Body of pancreas (tissue), 4 donors: ENCODE results near the gene CTIF. TPM values are rescaled to one million over a fixed set of nuclear protein-coding genes. Genes with fewer than 3 reads are reported as not detected.

Experiments used
- ATAC-seq: fragments of 150-250 bp; one replicate; pipeline ENCODE4 v1.9.1; 2016
- DNase-seq, 4 donors: peaks; one replicate each; pipeline ENCODE4 v3.0.0-alpha.2; 2019
- H3K27ac ChIP-seq, 4 donors: fragments of 200-600 bp; sonication (generic); 1 replicate in 3 of 4; 2 replicates in 1 of 4; pipeline versions ENCODE4 v1.5.1 to v1.6.1; 2016 to 2019; ENCODE audit warnings: mild to moderate bottlenecking in 1 of 4, mixed read lengths in 1 of 4, moderate library complexity in 1 of 4
- H3K27me3 ChIP-seq, 2 donors: fragments of 200-600 bp; sonication (generic); one replicate each; pipeline ENCODE4 v1.6.0; 2016; ENCODE audit warnings: mild to moderate bottlenecking in 1 of 2
- H3K36me3 ChIP-seq, 2 donors: fragments of 200-600 bp; sonication (generic); replicated peaks in 1 of 2; 2 replicates each; pipeline ENCODE4 v1.5.1; 2016; ENCODE audit warnings: low read depth in 2 of 2; ENCODE audit not compliant: insufficient read depth in 1 of 2
- H3K4me1 ChIP-seq: fragments of 200-600 bp; sonication (generic); one replicate; pipeline ENCODE4 v1.6.0; 2016
- H3K4me3 ChIP-seq, 2 donors: fragments of 200-600 bp; sonication (generic); 1 replicate in 1 of 2; 2 replicates in 1 of 2; pipeline ENCODE4 v1.5.1; 2016 to 2019
- H3K9me3 ChIP-seq, 3 donors: fragments of 200-600 bp; sonication (generic); 1 replicate in 2 of 3; 2 replicates in 1 of 3; pipeline ENCODE4 v1.5.1; 2016
- CTCF ChIP-seq, 7 experiments: fragments of 450-650 bp in 4 of 7; fragments of 200-600 bp in 3 of 7; sonication (generic) in 3 of 7; IDR thresholded peaks; one replicate each; pipeline ENCODE4 v1.5.1; 2016 to 2019; ENCODE audit warnings: antibody characterized with exemption in 7 of 7
- POLR2A ChIP-seq, 3 donors: fragments of 450-650 bp; IDR thresholded peaks; one replicate each; pipeline ENCODE4 v1.6.1; 2016; ENCODE audit warnings: antibody characterized with exemption in 3 of 3, mild to moderate bottlenecking in 2 of 3
- WGBS, 2 donors: methylation state at CpG; one replicate each; pipeline ENCODE4 v1.1.5; 2017; 5-methylcytosine and 5-hydroxymethylcytosine counted together
- intact Hi-C: fragments of 100-400 bp; cut with DNase I; formaldehyde crosslinking; loops from one replicate; pipeline ENCODE4 v1.15.1; 2023
- total RNA-seq, 2 donors: library from RNA; depleted of rRNA; stranded (reverse); fragments of >200 nt; gene quantifications; one replicate each; pipeline ENCODE4 v1.1.0, GENCODE V29; 2016

Gene CTIF
- total RNA-seq, 2 donors from 2014 or later, result 18.7 to 24.4 TPM

- no peaks in the 10 kb centered on the region for H3K27me3 ChIP-seq
- ATAC-seq (peak; percentile 43), DNase-seq (no peak)
- TF ChIP-seq CTCF (IDR thresholded peaks at IDR 0.05), result no peak
- no peak for TF ChIP-seq POLR2A (IDR thresholded peaks at IDR 0.05)
- H3K4me1 ChIP-seq, result no peaks in the 10 kb centered on the region
- H3K9me3 ChIP-seq, result no peaks in the 10 kb centered on the region
- intact Hi-C loops, result no loop called here
- H3K36me3 ChIP-seq, result no peaks in the 10 kb centered on the region
- peak overlapping the region in 1 of 4 donors; percentile 14 for H3K27ac ChIP-seq
- WGBS, 2 donors, result 80 to 90% methylated on average over 6 to 10 of the region's 13 CpGs
- no peak overlapping the region for H3K4me3 ChIP-seq
Measured at GRCh38 chr18:48848641-48849143, 309.9 kb downstream of the CTIF start.

- peak; percentile 13 for ATAC-seq
- WGBS, 2 donors, result 77 to 79% methylated on average over 12 to 15 of the region's 17 CpGs
- Histone ChIP-seq H3K27ac (peak overlapping the region in 2 of 4 donors; percentile 28 to 51), H3K27me3 (no peaks in the 10 kb centered on the region), H3K9me3 (no peaks in the 10 kb centered on the region), H3K36me3 (no peaks in the 10 kb centered on the region), H3K4me3 (no peak overlapping the region), H3K4me1 (no peaks in the 10 kb centered on the region)
- intact Hi-C loops, result no loop called here
- DNase-seq, result peak in 1 of 4 donors; percentile 40
- TF ChIP-seq CTCF (IDR thresholded peaks at IDR 0.05) (no peak), POLR2A (IDR thresholded peaks at IDR 0.05) (no peak)
Measured at GRCh38 chr18:48850822-48851598, 312.2 kb downstream of the CTIF start.

- Histone ChIP-seq H3K27me3 (no peaks in the 10 kb centered on the region), H3K9me3 (no peaks in the 10 kb centered on the region), H3K36me3 (no peaks in the 10 kb centered on the region), H3K4me1 (no peaks in the 10 kb centered on the region), H3K27ac (peak overlapping the region in 2 of 4 donors; percentile 28 to 51), H3K4me3 (no peak overlapping the region)
- ATAC-seq (peak; percentile 34), DNase-seq (peak in 1 of 4 donors; percentile 36)
- WGBS, 2 donors, result 81 to 89% methylated on average over 7 of the region's 7 CpGs
- intact Hi-C loops, result no loop called here
- TF ChIP-seq POLR2A (IDR thresholded peaks at IDR 0.05) (no peak), CTCF (IDR thresholded peaks at IDR 0.05) (no peak)
Measured at GRCh38 chr18:48851599-48851960, 312.7 kb downstream of the CTIF start.

- Histone ChIP-seq H3K9me3 (no peaks in the 10 kb centered on the region), H3K4me1 (no peaks in the 10 kb centered on the region), H3K27ac (no peak overlapping the region), H3K4me3 (no peak overlapping the region), H3K27me3 (no peaks in the 10 kb centered on the region), H3K36me3 (no peaks in the 10 kb centered on the region)
- no peak for DNase-seq
- 91 to 99% methylated on average over 6 of the region's 6 CpGs for WGBS, 2 donors
- no peak for ATAC-seq
- no peak for TF ChIP-seq CTCF (IDR thresholded peaks at IDR 0.05)
- TF ChIP-seq POLR2A (IDR thresholded peaks at IDR 0.05), result no peak
- intact Hi-C loops, result no loop called here
Measured at GRCh38 chr18:48852292-48852691, 313.5 kb downstream of the CTIF start.

GRCh38 chr18:48852794-48853193, 314.0 kb downstream of the CTIF start:
- no peak for TF ChIP-seq CTCF (IDR thresholded peaks at IDR 0.05)
- no peak for TF ChIP-seq POLR2A (IDR thresholded peaks at IDR 0.05)
- H3K9me3 ChIP-seq, result no peaks in the 10 kb centered on the region
- whole genome bisulfite sequencing, 2 donors, result 92 to 95% methylated on average over 6 of the region's 6 CpGs
- no peak for DNase-seq
- no peaks in the 10 kb centered on the region for H3K4me1 ChIP-seq
- intact Hi-C loops, result no loop called here
- no peaks in the 10 kb centered on the region for H3K27me3 ChIP-seq
- H3K27ac ChIP-seq, result no peak overlapping the region
- no peak for ATAC-seq
- H3K36me3 ChIP-seq, result no peaks in the 10 kb centered on the region
- no peak overlapping the region for H3K4me3 ChIP-seq
